NCI-H524 treated with DMSO at 0.1 percent for 48 hours (cell line): ENCODE measurements around the gene FXYD2.

Source experiments
- DNase-seq: peaks from one replicate; lab custom pipeline; 2025; lab: John Stamatoyannopoulos, UW

FXYD2 gene

DNA sequence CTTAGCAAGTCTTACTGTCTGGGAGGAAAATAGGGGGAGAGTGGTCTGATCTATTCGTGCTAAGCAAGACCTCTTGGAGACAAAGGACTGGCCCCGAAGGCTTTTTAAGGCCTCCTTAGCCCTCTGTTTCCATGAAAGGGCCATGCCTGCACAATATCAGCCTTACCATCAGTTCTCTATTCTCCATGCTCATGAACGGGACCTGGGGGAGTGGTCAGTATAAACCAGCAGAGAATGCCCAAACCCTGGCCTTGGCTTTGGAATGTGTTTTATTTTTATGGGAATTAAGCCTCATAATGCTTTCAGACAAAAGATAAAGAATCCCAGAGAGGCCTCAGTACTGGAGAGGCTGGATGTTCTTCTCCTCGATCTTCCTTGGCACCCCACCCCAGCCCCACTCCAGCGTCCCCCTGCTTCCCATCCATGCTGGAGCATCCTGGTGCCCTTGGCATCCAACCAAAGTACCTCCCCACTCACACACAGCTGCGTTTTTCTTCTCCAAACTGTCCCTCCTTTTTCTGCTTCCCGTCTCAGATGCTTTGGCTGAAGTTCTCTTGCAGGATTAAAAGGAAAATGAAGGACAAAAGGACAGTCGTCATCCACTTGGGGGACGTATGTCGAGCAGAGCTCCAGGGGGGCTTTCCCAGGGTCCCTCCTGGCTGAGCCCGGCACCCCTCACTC lies 33.3 kb upstream of the FXYD2 start:
- DNase-seq = no peak

DNA sequence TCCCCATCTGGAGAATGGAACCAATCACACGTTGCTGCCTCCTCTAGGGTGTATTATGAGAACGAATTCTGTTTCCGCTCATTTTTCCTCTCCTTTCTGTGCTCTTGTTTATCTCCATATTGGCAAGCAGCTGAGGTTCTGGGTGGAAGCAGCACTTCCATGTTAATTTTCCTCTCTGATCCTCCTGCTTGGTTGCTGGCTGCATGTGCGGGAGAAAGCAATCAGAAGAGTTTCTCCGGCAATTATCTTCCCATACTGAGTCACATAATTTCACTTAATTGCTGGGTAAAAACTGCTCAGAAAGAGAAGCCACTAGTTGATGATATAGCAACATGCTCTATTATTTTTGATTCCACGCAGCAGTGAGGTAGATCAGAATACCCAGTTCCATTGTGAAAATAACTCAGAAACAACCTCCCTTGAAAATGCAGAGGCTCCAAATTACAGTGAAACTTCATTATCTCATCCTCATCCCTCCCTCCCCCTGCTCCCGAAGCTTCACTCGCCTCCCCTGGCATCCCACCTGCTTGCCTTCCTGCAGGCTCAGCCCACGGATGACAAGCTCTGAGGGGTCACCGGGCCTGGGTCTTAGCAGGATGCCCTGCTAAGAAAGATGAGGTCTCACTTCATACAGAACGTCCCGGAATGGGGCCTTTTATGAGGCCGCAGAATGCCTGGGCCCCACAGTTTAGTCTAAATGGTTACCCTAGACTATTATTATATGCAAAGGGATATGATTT lies 31.5 kb upstream of the FXYD2 start:
- no peak for DNase-seq

DNA sequence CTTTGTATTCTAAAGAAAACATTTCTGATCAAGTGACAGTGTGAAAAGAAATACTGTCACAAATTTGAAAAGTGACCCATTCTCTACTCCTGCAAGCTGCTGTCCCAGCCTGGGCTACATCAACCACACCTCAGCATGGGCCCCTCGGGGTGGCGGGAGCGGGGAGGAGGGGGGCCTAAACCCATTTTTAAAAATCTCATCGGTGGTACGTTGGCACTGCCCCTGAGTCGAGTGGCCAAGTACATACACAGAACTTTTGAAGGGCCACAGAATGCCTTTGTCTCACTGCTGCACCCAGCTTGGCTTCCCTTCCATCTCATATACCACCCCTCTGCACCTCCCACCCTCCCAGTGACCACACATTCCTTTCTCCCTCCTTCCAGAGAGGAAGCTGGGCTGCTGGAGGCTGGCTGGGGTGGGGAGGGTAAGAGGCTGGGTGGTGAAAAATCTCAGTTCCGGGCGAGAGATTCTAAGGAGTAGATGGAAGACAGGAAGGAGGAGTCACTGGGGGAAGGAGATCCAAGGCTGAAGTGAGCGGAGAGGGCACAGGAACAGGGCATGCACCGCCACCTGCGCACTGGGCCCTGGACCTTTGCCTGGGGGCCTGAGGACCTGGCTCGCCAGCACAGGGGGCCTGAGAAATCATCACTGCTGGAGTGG lies 30.8 kb upstream of the FXYD2 start:
- DNase-seq = no peak

DNA sequence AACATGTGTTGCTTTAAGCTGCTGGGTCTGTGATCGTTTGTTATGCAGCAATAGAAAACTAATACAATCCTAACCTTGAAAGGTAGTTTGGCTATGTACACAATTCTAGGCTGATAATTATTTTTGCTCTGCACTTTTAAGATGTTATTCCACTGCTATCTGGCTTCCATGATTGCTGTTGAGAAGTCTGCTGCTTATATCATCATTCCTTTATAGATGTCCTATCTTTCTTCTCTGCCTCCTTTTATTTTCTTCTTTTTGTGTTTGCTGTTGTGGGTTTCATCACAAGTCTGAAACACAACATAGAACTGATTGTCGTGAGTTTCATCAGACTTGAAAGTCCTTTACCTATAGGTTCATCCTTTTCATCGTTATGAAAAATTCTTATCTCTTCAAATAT lies 27.8 kb upstream of the FXYD2 start:
- no peak for DNase-seq

DNA sequence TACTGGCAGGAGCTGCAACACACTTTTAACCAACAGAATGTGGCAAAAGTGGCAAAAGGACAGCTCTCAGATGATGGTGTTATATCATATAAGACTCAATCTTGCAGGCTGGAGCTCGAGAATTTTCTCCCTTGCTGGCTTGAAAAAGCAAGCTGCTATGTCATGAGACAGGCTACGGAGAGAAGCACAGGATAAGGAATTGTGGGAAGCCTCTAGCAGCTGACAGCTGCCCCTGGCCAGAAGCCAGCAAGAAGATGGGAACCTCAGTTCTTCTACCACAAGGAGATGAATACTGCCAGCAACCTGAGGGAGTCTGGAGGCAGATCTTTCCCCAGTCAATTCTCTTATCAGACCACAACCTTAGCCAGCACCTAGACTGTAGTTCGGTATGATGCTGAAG lies 27.3 kb upstream of the FXYD2 start:
- DNase-seq = no peak

DNA sequence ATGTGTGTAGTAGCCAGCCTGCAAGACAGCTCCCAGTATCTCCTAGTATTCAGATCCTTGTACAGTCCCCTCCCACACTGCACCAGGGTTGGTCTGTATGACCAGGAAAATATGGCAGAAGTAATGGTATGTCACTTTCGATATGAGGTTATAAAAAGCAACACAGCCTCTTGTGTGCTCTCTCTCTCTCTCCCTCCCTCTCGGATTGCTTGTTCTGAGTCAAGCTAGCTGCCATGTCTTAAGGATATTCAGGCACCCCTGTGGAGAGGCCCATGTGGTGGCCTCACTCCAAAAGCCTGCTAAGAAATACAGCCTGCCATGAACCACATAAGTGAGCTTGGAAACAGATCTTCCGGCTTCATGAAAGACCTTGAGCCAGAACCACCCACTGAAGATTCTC lies 26.6 kb upstream of the FXYD2 start:
- no peak for DNase-seq

DNA sequence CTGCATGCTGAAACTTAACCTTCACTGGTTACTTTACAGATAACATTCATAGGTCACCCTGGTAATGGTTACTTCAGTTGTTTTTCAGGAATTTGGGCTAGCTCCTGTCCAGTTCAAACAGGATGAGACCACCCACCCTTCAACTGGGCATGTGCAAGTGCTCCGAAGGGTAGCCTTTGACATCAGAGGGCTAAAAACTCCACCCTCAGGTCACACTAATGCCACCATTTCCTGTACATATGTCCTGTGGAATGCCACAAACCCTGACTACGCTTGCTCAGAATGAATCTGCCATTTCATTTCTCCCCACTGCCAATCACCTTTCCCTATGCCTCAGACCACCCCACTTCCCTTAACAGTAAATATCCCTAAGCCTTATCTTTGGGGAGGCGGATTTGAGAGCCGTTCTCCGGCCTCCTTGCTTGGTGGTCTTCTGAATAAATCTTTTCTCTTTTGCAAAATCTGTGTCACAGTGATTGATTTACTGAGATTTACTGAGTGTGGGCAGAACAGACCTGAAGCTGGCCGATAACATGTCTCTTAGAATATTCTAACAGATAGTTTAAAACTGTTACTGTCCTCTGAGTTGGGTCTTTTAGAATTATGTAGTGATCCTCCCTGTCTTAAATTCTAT lies 25.4 kb upstream of the FXYD2 start:
- no peak for DNase-seq

DNA sequence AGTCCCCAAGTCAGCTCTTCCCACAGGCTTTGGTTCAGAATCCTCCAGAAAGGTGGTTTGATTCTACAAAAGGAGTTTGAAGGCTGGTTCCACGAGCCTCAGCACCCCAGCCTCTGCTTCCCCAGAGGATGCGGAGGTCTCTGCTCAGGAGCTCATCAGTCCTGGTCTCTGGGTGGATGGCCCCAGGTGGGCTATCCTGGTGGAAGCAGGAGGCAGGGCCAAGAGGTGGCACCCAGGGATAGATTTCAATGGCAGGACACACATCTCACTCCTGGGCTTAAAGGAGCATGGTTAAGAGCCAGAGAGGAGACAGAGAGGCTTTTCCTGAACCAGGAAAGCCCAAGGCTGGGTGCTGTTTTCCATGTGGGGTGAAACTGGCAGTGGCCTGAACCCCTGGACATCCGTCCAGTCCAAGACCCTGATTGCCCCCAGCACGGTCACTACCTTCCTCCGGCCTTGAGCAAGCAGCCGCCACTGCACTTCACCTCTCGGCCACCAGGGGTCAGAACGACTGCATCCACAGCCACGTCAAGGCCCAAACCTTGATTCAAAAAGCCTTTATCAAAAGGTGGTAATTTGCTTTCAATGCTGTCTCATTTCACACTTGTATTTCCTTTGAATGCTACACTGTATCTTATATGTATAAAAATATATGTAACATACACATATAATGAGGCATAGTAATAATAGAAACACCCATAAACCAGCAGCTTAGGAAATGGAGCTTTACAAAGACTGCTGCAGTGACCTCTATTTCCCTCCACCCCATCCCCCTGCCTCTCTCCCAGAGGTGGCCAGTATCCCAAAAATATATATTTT lies 19.3 kb upstream of the FXYD2 start:
- no peak for DNase-seq

DNA sequence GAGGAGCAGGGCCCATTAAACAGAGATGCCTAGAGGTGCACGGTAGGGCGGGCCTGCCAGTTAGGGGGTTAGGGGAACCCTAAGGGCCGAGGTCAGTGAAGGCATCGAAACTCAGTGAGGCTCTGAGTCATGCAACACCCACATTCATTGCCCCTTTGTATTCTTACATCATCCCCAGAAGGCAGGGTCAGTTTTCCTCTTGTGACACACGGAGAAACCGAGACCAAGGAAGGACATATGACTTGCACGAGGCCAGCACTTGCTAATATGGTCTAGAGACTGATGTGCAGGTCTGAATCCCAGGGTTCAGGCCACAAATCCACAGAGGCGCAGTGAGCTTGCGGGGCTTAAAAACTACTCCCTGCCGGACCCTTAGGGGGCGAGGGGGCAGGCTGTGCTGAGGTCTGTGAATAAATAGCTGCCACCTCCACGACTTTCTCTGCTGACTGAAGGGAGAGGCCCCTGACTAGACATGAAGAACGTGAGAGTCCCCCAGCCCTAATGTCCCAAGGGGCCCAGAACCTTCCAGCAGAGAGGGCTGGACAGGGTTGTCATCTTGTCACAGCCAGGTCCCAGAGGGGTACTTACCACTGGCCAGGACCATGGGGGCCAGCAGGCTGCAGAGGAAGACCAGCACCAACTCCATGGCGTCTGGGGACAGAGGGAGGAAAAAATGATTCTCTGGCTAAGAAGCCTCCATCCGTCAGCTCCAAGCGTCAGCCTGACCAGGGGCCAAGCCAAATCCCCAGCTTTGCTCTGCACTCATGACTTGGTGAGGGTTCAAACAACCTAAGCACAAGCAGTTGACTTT lies 17.8 kb upstream of the FXYD2 start:
- DNase-seq = no peak

DNA sequence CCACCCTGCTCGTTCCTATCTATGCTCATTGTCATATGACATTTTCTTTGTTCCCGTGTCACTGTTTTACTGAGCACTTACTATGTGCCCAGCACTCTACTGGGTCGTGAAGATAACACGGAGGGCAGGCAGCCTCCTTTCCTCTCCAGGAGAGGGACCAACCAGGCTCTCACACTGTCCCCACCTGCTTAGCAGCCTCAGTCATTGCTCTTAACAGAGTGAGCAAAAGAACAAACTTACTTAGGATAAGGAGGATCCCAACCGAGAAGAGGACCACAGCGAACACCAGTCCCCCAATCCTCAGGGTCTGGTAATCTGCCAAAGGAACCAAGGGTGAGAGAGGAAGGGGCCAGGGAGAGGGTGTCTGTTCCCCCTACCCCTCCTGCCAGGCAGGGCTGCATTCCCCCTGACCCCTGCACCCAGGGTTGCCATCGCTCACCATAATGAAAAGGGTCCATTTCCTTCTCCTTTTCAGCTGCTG lies 17.0 kb upstream of the FXYD2 start:
- DNase-seq = no peak

DNA sequence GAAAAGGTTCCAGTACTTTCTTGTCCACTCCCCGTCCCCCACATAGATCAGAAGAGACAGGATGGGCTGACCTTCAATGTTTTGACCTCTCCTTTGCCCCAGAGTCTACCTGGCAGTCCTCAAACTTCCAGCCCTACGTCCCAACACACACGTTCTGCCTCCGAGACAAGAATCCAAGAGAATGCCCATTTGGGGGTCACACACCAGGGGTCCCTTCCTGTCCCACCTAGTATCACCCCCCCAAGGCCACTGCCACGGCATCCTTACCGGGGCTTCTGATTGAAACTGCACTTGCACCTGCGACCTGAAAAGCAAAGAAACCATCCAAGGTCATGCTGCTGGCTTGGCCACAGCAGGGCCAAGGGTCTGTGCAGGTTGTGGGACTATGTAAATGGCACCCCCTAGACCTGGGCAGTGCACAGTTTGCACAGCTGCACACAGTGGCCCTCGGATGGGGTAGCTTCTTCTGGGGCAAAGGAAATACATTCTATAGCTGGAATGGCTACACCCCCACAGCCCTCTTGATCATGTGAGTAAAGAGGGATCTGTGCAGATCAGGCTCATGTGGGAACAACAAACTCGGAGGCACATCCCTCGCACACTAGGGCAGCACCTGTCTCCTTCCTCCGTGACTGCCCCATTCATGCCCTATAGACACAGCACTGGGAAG lies 16.5 kb upstream of the FXYD2 start:
- no peak for DNase-seq

DNA sequence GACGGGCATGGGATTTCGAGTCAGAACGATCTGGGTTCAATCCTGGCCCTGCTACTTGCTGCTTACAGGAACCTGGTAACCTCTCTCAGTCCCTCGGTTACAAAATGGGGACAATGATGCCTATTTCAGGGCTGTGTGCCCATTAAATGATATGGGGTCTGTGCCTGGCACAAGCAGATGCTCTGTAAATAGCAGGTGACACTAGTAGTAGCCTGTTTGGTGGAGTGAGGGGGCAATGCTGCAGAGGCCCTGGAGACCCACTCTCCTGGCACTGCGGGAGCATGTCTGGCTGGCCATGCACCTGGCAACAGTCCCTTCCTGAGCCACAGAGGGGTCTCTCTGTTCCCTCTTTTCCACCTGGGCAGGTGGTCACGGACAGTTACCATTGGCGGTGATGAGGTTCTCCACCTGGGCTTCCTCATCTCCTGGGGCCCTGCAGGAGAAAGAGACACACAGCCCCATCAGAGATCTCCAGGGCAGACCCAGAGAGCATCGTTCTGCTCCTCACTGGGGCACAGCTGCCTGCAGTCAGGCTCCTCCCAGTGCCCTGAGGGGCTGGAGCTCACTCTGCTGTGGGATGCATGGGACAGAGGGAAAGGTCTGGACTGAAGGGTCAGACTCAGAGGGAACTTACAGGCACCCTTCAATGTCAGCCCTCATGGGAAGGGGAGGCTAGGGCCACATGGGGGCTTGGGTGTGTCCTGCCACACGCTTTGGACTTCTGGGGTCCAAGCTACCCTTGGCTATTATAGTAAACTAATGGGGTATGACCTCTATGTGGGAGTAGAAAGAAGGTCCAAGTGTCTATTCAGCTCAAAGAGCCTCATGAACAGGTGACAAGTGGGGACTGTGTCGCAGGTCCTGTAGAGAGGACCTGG lies 15.6 kb upstream of the FXYD2 start:
- no peak for DNase-seq

DNA sequence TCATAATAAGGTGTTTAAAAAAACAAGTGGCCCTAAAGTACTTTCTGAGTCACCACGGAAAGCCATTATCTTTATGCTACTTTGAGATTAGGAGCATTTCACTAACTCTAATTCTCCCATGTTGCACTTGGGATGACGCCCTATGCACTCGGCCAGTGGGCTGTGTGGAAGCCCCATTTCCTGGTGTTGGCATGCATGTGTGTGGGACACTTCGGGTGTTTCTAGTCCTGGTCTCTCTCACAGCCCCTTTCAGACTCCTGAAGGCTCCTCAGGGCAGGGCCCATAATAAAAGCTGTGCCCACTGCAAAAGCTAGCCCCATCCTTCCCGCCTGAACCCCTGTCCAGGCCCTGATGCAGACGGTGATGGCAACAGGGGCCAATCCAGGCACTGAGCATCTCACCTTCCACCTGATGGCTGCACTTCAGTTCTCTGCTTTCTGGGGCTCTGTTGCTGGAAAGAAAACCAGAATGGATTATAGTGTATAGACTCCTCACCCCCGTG lies 14.9 kb upstream of the FXYD2 start:
- DNase-seq = no peak

DNA sequence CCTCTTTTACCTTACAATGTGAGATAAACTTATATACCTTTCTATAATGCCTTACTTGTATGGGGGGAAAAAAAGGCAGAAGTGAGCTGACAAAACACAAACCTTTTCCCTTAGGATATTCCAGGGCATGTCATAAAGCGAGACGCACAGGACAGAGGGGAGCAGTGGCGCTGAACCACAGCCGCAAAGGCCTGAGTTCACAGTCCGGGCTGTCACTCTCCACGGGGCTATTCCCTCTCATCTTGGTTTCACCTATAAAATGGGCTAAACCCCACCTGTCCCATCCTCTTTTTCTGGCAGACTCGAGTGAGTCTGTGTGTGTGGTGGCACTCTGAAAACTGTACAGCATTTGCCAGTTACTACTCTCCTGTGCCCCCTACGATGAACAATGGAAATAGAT lies 14.4 kb upstream of the FXYD2 start:
- DNase-seq = no peak

DNA sequence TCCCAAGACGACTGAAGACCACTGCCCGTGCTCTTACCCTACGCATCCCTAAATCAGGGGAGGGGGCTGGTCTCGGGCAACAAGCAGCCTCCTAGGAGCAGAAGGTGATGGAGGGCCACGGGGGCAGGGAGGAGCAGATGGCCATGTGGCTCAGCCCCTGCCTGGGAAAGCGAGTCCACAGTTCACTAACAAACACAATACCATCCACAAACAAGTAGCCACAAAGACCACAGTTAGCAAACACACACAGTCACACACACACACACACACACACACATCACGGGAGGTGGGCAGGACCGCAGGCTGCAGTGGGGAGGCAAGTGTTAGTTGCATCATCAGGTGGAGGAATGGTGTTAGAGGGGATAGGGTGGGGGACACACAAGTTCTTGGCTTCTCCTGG lies 13.2 kb upstream of the FXYD2 start:
- DNase-seq = no peak

DNA sequence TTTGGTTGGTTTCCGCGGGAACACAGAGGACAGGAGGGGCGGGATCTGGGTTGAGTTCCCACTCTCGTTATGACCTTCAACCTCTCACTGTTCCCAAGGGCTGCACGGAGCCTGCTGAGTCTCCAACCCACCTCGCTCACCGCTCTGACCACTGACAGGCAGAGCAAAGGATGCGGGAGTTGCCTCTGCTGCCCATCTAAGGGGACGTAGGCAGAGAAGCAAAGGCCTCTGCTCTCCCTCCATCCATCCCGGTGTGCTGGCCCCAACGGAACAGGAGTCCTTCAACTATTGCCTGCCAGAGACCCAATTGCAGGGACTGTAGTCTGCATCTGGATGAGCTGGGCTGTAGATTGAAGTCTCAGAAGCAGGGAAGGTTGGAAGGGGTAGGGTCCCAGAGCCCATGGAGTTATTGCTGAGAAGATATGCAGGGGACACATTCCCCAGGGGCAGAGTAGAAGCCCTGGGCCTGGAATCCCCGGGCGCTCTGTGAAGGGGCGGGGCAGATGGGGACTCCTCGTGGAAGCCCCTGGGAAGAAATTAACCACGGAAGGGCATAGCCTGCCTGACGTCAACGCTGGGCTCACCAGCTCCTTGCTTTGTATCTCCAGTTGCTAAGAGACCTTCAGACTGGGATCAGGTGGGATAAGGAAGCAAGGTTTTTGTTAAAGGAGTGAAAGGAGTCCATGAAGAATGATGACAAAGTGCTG lies 12.7 kb upstream of the FXYD2 start:
- DNase-seq = no peak

DNA sequence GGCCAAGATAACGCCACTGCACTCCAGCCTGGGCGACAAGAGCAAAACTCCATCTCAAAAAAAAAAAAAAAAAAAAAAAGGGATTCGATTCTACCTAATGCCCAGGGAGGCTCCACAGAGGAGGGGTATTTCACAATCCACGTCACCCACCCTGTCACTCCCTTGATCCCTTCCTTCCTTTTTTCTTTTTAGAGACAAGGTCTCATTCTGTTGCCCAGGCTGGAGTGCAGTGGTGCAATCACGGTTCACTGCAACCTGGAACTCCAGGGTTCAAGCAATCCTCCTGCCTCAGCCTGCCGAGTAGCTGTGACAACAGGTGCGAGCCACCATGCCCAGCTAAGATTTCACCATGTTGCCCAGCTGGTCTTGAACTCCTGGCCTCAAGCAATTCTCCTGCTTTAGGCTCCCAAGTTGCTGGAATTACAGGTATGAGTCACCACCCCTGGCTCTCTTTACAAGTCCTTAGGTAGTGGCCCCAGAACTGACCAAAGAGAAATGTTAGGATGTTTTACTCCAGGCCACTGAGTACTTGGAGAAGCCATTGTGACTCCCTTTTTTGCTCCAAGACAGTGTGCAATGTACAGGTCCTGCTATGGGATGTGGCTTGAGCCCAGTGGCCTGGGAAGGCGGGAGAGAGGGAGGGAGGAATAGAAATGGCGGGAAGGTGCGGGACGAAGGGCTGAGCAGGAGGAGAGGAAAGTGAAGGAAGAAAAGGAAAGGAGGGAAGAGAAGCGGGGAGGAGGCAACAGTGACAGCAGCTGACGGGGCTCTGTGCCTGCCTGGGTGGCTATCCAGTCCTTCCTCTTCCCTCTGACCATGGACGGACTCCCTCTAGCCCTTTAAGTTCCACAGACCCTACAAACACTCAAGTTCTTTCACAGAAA lies 11.8 kb upstream of the FXYD2 start:
- DNase-seq = no peak

DNA sequence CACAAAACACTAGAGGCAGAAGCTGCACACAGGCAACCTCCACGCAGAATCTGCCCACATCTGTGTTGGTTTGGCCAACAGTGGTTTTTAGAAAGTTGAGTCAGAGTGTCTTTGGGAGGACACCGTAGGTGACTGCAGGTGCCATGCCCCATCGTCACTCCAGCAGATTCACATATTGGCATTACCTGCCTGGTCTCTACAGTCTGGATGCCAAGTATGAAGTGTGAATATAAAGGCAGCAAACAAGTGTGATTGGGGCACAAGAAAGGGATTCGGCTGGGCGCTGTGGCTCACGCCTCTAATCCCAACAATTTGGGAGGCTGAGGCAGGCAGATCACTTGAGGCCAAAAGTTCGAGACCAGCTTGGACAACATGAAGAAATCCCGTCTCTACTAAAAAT lies 11.0 kb upstream of the FXYD2 start:
- no peak for DNase-seq
